ENCODE results near the gene NINL.
"Not testable (repeated sequence)": the region's sequence is repeated elsewhere in the genome, so short reads cannot be mapped to it uniquely, and the experiment has no call there.

NINL gene

DNA sequence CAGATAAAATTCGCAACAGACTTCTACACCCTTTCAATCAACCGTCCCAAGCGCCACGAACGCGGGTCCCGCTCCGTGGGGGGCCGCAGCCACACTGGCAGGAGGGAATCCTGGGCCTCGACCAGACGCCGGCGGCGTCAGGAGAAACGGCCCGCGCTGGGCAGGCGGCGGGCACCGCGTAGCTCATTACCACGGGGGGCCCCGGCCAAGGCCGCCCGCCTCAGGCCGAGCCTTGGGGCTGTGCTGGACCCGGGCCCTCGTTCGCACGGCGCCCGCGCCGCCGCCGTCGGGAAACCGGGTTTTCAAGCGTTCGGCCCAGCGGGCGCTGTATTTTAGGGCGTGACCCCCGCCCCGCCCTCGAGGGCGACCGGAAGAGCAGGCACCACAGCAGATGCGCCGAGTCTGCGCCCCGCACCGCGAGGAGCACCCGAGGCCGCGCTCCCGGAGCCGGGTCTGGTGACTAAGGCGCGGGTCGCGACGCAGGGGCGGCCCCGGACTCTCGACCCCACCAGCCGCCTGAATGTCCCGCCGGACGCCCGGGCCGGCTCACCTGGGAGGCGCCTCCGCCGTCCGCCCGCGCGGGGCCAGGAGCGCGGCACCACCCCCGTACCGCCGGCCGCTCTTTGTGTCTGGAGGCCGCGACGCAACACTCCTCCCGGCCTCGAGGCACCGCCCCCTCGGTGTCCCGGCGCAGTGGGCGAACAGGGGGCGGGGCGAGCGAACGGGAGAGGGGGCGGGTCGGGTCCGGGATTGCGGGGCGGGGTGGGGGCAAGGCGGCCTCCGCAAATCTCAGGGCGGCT is at the start of gene NINL:
Gene NINL (minus strand): TSS at position 627 of the 800 bp plus-strand sequence. CDS start 58,944 bp downstream, outside the sequence.
- no peak for DNase-seq

GRCh38 chr20:25632940-25633790 is 47.8 kb upstream of the NINL start:
- DNase-seq = no peak

DNA sequence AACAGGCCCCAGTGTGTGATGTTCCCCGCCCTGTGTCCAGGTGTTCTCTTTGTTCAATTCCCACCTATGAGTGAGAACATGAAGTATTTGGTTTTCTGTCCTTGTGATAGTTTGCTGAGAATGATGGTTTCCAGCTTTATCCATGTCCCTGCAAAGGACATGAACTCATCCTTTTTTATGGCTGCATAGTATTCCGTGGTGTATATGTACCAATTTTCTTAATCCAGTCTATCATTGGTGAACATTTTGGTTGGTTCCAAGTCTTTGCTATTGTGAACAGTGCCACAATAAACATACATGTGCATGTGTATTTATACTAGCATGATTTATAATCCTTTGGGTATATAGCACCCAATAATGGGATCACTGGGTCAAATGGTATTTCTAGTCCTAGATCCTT is 45.3 kb upstream of the NINL start:
- not testable (repeated sequence) for DNase-seq

GRCh38 chr20:25629816-25630499 is 44.6 kb upstream of the NINL start:
- DNase-seq = no peak

DNA sequence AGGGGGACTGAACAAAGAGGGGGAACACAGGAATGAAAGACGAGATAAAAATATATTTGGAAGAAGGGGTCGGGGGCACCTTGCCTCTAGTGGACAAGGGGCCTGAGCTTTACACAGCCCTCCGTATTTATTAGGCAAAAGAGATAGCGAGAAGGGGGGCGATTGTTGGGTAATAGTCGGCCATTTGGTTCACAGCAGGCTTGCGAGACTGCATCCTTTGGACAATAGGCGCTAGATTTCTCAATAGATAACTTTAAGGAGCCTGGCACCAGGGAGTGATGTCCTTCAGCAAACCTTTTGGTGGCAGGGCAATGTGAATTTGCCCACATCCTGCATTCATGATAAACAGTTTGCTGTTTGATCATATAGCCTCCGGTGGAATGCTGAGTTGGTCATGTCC is 41.4 kb upstream of the NINL start:
- DNase-seq = no peak

DNA sequence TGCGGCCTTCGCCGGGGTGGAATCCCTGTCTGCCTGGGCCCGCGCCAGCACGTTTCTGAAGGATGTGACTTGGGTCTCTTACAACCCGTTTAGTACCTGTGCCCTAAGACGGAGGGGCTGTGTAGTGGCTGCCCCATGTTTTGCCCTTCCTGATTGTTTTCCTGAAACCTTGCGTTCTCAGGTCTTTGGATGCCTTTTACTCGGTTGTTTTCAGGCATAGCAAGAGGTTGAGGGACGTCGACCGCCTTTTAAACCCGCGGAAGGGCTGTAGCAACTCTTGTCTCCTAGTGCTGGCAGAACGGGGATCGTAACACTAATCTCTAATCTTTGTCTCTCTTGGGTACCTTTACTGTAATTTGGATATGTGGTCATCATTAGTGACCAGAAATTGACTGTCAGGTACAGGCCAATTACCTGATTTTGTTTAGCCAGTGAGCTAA is 39.2 kb upstream of the NINL start:
- peak; percentile 19 for DNase-seq

GRCh38 chr20:25623736-25624499 is 38.6 kb upstream of the NINL start, which contains the start of gene NANP:
Gene NANP, minus strand, starts transcription at chr20:25624014. Its CDS starts 66 bp downstream, at chr20:25623948.
- DNase-seq = peak; percentile 95

DNA sequence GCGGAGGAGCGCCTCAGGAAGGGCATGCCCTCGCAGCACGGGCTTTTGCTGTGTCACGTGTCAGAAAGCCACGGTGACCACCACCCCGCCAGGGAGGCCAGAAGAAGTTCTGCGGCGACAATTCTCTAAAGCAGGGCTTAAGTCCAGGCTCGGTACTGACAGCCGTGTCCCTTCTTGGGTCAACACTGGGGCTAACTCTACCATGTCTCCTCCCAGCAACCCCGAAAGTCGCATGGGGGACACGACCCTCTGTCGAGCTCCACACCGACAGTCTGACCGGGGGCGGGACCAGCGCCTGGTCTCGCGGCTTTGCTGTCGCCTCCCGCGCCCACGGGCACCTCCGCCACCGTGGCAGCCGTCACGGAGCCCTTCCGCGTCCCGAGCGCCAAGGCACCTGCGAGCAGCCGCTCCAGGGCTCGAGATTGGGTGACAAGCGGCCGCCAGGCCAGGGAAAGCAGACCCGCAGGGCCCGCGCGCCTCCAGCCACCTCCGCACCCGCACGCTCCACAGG is 37.9 kb upstream of the NINL start:
- peak; percentile 27 for DNase-seq

DNA sequence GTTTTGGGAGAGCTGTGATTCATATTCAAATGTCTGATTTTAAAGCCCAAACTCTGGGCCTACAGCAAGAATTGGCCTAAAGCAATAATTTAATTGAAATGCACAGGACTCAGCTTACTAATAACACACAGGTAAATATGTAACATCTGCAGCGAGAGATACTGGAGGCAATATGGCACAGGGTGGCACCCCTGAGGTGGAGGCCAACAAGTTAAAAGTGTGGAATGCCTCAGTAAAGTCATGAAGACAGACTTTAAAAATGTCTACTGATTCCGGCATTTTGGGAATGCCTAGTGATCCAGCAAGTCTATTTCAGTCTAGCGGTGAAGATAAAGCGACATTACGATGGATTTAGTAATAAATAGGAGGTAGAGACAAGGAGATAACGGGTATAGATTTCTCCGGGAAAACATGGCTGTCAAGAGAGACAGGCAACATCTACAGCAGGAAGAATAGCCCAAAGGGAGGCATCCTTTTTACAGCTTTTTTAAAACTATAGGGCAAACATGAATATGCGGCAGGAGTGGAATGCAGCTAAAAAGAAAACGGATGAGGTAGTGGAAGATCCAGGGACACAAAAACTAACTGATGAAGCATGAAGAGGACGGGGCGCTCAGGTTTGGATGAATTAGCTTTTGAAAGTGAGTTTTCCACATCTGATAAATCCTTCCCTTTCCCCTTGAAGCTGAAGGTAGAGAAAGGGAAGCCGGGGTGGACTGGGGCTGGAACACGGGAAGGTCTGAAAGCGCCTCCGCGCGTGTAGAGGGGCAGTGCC is 37.3 kb upstream of the NINL start:
- DNase-seq = no peak

GRCh38 chr20:25622049-25622448 is 36.7 kb upstream of the NINL start:
- no peak for DNase-seq

DNA sequence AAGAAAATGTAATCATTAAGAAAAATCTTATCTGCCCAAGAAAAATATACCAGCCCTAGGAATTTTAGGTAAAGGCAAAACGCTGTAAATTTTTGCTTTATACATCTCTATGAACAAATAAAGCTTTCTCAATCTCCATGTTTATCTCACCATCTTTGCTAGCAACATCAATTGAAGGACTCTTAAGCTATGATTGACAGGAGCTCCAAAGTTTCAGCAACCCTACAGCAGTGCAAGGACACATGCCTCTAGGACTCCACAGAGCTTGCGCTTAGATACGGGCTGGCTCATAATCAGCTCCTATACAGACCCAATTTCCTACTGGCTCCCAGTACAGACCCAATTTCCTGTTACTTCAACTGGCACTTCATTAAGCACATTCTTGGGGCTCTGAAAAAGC is 34.2 kb upstream of the NINL start:
- DNase-seq = no peak

DNA sequence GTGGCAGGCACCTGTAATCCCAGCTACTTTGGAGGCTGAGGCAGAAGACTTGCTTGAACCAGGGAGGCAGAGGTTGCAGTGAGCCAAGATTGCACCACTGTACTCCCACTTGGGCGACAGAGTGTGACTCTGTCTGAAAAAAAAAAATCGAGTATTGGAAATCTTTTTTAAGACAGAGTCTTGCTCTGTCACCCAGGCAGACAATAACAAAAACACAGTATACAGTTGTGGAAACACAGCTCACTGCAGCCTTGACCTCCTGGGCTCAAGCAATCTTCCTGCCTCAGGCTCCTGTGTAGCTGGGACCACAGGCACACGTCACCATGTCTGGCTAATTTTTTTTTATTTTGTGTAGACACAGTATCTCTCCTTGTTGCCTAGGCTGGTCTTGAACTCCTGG is 23.4 kb upstream of the NINL start:
- no peak for DNase-seq

DNA sequence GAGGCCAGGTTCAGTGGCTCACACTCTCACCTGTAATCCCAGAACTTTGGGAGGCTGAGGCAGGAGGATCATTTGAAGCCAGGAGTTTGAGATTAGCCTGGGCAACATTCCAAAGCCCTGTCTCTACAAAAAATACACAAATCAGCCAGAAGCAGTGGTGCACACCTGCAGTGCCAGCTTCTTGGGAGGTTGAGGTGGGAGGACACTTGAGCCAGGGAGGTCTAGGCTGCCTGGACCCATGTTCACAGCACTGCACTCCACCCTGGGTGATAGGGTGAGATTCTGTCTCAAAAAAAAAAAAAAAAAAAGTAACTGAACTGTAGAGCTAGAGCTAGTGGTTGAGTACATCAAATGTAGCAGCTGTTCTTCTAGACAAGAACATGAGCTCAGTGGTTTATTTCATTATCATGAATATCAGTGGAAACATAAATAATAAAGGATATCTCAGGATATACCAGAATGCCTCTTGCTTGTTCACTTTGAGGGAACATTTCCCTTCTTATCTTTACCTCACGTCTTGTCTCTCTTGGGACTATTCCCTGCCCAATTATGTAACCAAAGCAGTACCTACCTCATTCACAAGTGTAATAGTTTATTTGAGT is 20.9 kb upstream of the NINL start:
- no peak for DNase-seq

DNA sequence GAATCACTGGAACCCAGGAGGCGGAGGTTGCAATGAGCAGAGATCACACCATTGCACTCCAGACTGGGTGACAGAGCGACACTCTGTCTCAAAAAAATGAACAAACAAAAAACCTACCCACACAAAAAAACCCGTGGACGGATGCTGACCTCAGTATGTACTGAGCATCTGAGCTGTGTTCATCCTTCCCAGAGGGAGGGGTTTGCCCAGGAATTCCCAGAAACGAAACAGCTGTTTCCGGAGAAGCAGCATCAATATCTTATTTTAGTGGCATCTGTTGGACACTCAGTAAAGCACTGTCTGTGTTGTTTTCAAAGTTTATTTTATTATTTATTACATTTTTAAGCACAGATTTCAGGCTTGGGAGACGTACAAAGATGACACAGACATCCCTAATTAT is 19.8 kb upstream of the NINL start:
- DNase-seq = no peak

DNA sequence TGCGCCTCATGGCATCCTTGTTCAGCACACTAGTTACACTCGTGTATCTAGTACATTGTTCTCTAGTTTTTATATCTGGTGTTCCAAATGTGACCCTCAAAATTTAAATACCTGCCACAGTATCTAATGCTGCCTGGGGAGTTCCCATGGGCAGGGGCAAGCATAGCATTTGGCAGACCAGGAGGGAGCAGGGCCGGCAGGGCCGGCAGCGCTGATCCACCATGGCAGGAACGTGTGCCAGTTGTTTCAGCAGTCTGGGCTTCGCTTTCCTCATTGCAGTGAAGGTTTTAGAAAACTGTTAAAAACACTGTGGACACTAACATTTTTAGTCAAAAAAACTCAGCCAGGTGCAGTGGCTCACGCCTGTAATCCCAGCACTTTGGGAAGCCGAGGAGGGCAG is 19.3 kb upstream of the NINL start:
- no peak for DNase-seq

GRCh38 chr20:25602914-25603309 is 17.6 kb upstream of the NINL start:
- DNase-seq = not testable (repeated sequence)

DNA sequence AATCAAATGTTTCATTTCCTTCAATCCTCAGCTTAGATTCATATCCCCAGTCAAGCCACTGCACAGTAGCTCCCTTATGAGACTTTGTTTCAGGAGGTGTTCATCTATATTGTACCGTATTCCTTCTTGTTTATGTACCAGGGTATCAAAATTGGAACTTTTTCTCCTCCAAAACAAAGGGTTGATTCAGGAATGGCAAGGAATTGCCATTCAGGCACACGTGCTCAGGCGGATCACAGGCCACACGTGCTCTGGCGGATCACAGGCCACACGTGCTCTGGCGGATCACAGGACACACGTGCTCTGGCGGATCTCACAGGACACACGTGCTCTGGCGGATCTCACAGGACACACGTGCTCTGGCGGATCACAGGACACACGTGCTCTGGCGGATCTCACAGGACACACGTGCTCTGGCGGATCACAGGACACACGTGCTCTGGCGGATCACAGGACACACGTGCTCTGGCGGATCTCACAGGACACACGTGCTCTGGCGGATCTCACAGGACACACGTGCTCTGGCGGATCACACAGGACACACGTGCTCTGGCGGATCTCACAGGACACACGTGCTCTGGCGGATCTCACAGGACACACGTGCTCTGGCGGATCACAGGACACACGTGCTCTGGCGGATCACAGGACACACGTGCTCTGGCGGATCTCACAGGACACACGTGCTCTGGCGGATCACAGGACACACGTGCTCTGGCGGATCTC is 17.0 kb upstream of the NINL start:
- DNase-seq = not testable (repeated sequence)

DNA sequence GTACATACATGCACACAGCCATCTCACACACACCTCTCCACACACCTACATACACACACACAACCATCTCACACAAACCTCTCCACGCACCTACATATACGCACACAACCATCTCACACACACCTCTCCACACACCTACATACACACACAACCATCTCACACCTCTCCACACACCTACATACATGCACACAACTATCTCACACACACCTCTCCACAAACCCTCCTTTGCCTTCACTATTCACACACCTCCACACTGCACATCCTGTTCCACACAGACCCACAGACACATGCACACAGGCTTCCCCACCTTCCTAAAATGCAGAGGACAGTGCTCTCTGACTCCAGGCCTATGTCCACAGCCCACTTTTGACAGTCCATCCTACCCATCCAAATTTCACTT is 16.3 kb upstream of the NINL start:
- no peak for DNase-seq

GRCh38 chr20:25600632-25601031 is 15.3 kb upstream of the NINL start:
- no peak for DNase-seq

DNA sequence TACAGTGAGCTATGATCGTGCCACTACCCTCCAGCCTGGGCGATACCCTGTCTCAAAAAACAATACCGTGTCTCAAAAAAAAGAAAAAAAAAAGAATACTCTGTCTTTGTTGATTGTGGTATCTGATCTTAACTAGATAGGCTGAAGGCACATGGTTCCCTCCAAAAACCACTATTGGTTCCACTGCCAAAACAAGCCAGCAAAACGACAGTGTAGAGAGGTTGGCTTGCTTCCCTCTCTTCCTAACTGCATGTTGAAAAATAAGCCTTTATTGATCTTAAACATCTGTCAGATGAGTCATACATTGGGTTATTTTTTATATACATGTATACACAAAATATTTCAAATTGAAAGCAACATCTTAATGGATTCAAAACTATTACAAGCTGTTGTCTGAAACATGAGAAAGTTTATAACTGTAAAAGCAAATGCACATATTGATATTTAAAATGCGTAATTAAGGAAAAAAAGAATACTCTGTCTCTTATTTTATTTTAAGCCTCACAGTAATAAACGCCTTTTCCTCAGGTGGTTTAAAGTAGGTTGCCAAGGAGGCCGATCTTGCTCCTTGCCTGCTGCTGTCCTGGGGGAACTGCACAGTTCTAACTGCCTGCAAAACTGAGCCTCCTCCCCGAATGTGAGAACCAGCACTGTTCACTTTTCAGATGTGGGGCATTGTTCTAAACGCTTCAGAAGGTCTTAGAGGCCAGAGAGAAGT is 7.0 kb upstream of the NINL start:
- no peak for DNase-seq

All from GF-D8 (cell line).